Neural cell (in vitro differentiated cells): ENCODE results near the gene HELZ2.

Experiments used
- EZH2 ChIP-seq: fragments of 200-600, 300-800 bp; shearing (Covaris generic), sonication (generic); IDR thresholded peaks from 2 replicates; pipeline ENCODE4 v1.6.1; 2014; ENCODE audit warnings: antibody characterized with exemption, low read length, borderline replicate concordance, mild to moderate bottlenecking; ENCODE audit not compliant: insufficient read depth, poor library complexity, severe bottlenecking
- MXI1 ChIP-seq: fragments of 450-650 bp; conservative IDR thresholded peaks from 2 replicates; pipeline ENCODE4 v1.6.1; 2014; ENCODE audit warnings: antibody characterized with exemption, mild to moderate bottlenecking; ENCODE audit not compliant: poor library complexity, severe bottlenecking
- POLR2AphosphoS5 ChIP-seq: IDR thresholded peaks from 2 replicates; pipeline ENCODE4 v1.6.1; 2012
- REST ChIP-seq: IDR thresholded peaks from 2 replicates; pipeline ENCODE4 v1.6.1; 2012; ENCODE audit warnings: borderline replicate concordance
- TAF1 ChIP-seq: IDR thresholded peaks from 2 replicates; pipeline ENCODE4 v1.6.1; 2012; ENCODE audit warnings: low read depth
- TF ChIP-seq, protein P1 (sequence below): fragments of 450-650 bp; IDR thresholded peaks from 2 replicates; pipeline ENCODE4 v1.5.1; 2014; ENCODE audit warnings: antibody characterized with exemption, mild to moderate bottlenecking, moderate library complexity; ENCODE audit not compliant: poor library complexity, severe bottlenecking

- TF ChIP-seq TAF1 (no peak), MXI1 (no peak), REST (no peak), EZH2 (no peak), POLR2AphosphoS5 (no peak)
- TF ChIP-seq, protein P1, sequence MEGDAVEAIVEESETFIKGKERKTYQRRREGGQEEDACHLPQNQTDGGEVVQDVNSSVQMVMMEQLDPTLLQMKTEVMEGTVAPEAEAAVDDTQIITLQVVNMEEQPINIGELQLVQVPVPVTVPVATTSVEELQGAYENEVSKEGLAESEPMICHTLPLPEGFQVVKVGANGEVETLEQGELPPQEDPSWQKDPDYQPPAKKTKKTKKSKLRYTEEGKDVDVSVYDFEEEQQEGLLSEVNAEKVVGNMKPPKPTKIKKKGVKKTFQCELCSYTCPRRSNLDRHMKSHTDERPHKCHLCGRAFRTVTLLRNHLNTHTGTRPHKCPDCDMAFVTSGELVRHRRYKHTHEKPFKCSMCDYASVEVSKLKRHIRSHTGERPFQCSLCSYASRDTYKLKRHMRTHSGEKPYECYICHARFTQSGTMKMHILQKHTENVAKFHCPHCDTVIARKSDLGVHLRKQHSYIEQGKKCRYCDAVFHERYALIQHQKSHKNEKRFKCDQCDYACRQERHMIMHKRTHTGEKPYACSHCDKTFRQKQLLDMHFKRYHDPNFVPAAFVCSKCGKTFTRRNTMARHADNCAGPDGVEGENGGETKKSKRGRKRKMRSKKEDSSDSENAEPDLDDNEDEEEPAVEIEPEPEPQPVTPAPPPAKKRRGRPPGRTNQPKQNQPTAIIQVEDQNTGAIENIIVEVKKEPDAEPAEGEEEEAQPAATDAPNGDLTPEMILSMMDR = no peak
Observed at GRCh38 chr20:63525971-63526370, 48.1 kb downstream of the HELZ2 start.
